Endothelial cell of umbilical vein (primary cell): ENCODE data around the gene UNC13D. TPM values are rescaled to one million over a fixed set of nuclear protein-coding genes. Genes with fewer than 3 reads are reported as not detected.

ENCODE experiments used
- BruUV-seq: library from RNA; stranded (reverse); fragments of 400-500 nt; replicated peaks from 2 replicates; lab custom pipeline; 2021; lab: Mats Ljungman, UMichigan
- CTCF ChIA-PET: fragments of 300-600, 350-600 bp; sonication (Branson Sonifier 250); formaldehyde crosslinking; loops from one replicate; lab custom pipeline; 2021; ENCODE audit warnings: antibody characterized with exemption, inconsistent platforms; lab: Charles Lee
- POLR2A ChIA-PET: fragments of 300-600, 350-600 bp; sonication (Branson Sonifier 250); formaldehyde crosslinking; loops from one replicate; lab custom pipeline; 2021; ENCODE audit warnings: antibody characterized with exemption, inconsistent platforms; lab: Charles Lee
- DNase-seq: peaks from one replicate; pipeline ENCODE4 v3.0.0-alpha.2; 2011; ENCODE audit warnings: low read depth, low spot score
- FAIRE-seq: peaks from 2 replicates; lab custom pipeline; 2011; peaks lifted over from hg19 to GRCh38; lab: Jason Lieb, UNC
- H2AFZ ChIP-seq: 2 replicates; pipeline ENCODE4 v1.6.0; 2012; ENCODE audit warnings: low read depth, low read length, control low read depth, inconsistent platforms
- H3K27ac ChIP-seq: 2 replicates; pipeline ENCODE4 v1.5.1; 2011; ENCODE audit warnings: low read depth, mild to moderate bottlenecking, control low read depth, low read length, moderate library complexity; ENCODE audit not compliant: insufficient read depth
- H3K27me3 ChIP-seq, 2 experiments: 2 replicates each; pipeline versions ENCODE4 v1.6.0 to v1.6.1; 2011; ENCODE audit warnings: low read length in 2 of 2, mixed read lengths in 1 of 2; ENCODE audit not compliant: control insufficient read depth in 2 of 2, insufficient read depth in 2 of 2
- H3K36me3 ChIP-seq, 2 experiments: 2 replicates in 1 of 2; 3 replicates in 1 of 2; pipeline ENCODE4 v1.5.1; 2011; ENCODE audit warnings: low read length in 2 of 2, mild to moderate bottlenecking in 1 of 2, moderate library complexity in 1 of 2; ENCODE audit not compliant: control insufficient read depth in 2 of 2, insufficient read depth in 2 of 2; ENCODE audit errors: extremely low read depth in 1 of 2
- H3K4me1 ChIP-seq: 3 replicates; pipeline ENCODE4 v1.5.1; 2011; ENCODE audit warnings: mild to moderate bottlenecking, low read length; ENCODE audit not compliant: control insufficient read depth, insufficient read depth; ENCODE audit errors: extremely low read depth
- H3K4me2 ChIP-seq: 2 replicates; pipeline ENCODE4 v1.6.1; 2011; ENCODE audit warnings: low read length, control low read depth, mixed read lengths; ENCODE audit not compliant: insufficient read depth
- H3K4me3 ChIP-seq, 3 experiments: fragments of 200-600 bp in 1 of 3; sonication (generic), shearing (Covaris generic) in 1 of 3; replicated peaks in 1 of 3; 2 replicates each; pipeline ENCODE4 v1.5.1; 2011 to 2016; ENCODE audit warnings: control low read depth in 3 of 3, low read length in 3 of 3, mild to moderate bottlenecking in 2 of 3, inconsistent platforms in 1 of 3, low read depth in 1 of 3, moderate library complexity in 1 of 3; ENCODE audit not compliant: insufficient read depth in 1 of 3
- H3K79me2 ChIP-seq: 2 replicates; pipeline ENCODE4 v1.6.0; 2012; ENCODE audit warnings: low read length, inconsistent platforms; ENCODE audit not compliant: control insufficient read depth, insufficient read depth
- H3K9ac ChIP-seq: replicated peaks from 2 replicates; pipeline ENCODE3; 2011; ENCODE audit warnings: low read length, control low read depth; ENCODE audit not compliant: insufficient read depth; ENCODE audit errors: extremely low read depth
- H3K9me1 ChIP-seq: replicated peaks from 3 replicates; pipeline ENCODE4 v1.6.0; 2011; ENCODE audit warnings: mild to moderate bottlenecking, low read length; ENCODE audit not compliant: control insufficient read depth, insufficient read depth; ENCODE audit errors: extremely low read depth
- H3K9me3 ChIP-seq: replicated peaks from 2 replicates; pipeline ENCODE4 v1.5.1; 2012; ENCODE audit warnings: low read length, inconsistent platforms; ENCODE audit not compliant: control insufficient read depth, insufficient read depth
- H4K20me1 ChIP-seq: replicated peaks from 2 replicates; pipeline ENCODE3; 2011; ENCODE audit warnings: mild to moderate bottlenecking, low read length; ENCODE audit not compliant: control insufficient read depth, insufficient read depth; ENCODE audit errors: extremely low read depth
- GATA2 ChIP-seq: IDR thresholded peaks from 2 replicates; pipeline ENCODE4 v1.7.0; 2011; ENCODE audit warnings: low read depth, mild to moderate bottlenecking, moderate library complexity, mixed read lengths, low read length; ENCODE audit not compliant: insufficient read length, insufficient read depth
- MYC ChIP-seq: IDR thresholded peaks from one replicate; pipeline ENCODE4 v1.6.1; 2011; ENCODE audit warnings: mild to moderate bottlenecking, low read depth, low read length
- dilution Hi-C: fragments of 300-500 bp; cut with MboI; formaldehyde crosslinking; loops from one replicate; pipeline ENCODE4 v1.15.0; 2019; ENCODE audit warnings: low sequenced_read_pairs; ENCODE audit not compliant: extremely low pct_ligation_motif_present
- intact Hi-C: fragments of 100-400 bp; cut with micrococcal nuclease; formaldehyde crosslinking; loops from one replicate; pipeline ENCODE4 v1.10.0; 2022
- polyA plus RNA-seq, 4 experiments: library from polyadenylated mRNA; depleted of rRNA in 3 of 4; stranded (reverse) in 3 of 4; unstranded in 1 of 4; fragments of >200 nt; gene quantifications; 2 replicates each; pipeline versions ENCODE4 v1.2.1 to v1.2.3, GENCODE V29; 2011 to 2012; ENCODE audit warnings: missing spikeins in 1 of 4
- total RNA-seq: library from RNA; stranded (reverse); gene quantifications from 2 replicates; pipeline ENCODE4 v1.2.3, GENCODE V29; 2021
- TF ChIP-seq, protein P1 (sequence below): IDR thresholded peaks from 2 replicates; pipeline ENCODE4 v1.6.1; 2011; ENCODE audit not compliant: insufficient read depth, insufficient read length
- TF ChIP-seq, protein P2 (sequence below), 2 donors: IDR thresholded peaks; 1 replicate in 1 of 2; 2 replicates in 1 of 2; pipeline ENCODE4 v1.5.1; 2011; ENCODE audit warnings: low read length in 2 of 2, mild to moderate bottlenecking in 2 of 2, moderate library complexity in 2 of 2, control low read depth in 1 of 2, inconsistent platforms in 1 of 2, low read depth in 1 of 2; ENCODE audit not compliant: insufficient read depth in 1 of 2; ENCODE audit errors: extremely low read depth in 1 of 2

UNC13D gene
- total and polyA plus RNA-seq, 2 donors (not counting 3 experiments of a cell fraction or from before 2014, with no cell fraction given) = 6.9 to 14.9 TPM

DNA sequence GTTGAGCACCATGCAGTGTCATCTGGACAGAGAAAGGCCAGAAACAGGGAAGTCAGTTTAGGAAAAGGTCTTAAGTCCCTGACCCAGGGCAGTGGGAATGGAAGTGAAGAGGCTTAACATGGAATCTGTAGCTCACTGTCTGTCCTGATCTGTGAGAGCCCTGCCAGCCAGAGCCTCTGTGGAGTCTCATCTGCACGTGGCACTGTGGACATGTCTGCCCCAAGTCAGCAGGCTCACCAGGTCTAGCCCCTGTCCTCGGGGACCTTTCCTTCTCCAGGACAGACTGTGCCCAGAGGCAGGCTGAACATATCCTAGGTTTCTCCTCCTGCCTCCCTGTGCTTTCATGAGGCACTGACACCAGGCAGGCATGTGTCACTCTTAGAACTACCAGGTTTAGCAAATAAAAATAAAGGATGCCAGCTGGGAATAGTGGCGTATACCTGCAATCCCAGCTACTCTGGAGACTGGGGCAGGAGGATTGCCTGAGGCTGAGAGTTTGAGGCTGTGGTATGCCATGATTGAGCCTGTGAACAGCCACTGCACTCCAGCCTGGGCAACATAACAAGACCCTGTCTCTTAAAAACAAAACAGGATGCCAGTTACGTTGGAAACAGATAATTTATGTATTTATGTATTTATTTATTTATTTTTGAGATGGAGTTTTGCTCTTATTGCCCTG lies 37.2 kb downstream of the UNC13D start:
- H2AFZ ChIP-seq = no peak overlapping the region
- no peak for TF ChIP-seq GATA2
- TF ChIP-seq, protein P1, sequence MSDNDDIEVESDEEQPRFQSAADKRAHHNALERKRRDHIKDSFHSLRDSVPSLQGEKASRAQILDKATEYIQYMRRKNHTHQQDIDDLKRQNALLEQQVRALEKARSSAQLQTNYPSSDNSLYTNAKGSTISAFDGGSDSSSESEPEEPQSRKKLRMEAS = no peak
- TF ChIP-seq, protein P2, sequence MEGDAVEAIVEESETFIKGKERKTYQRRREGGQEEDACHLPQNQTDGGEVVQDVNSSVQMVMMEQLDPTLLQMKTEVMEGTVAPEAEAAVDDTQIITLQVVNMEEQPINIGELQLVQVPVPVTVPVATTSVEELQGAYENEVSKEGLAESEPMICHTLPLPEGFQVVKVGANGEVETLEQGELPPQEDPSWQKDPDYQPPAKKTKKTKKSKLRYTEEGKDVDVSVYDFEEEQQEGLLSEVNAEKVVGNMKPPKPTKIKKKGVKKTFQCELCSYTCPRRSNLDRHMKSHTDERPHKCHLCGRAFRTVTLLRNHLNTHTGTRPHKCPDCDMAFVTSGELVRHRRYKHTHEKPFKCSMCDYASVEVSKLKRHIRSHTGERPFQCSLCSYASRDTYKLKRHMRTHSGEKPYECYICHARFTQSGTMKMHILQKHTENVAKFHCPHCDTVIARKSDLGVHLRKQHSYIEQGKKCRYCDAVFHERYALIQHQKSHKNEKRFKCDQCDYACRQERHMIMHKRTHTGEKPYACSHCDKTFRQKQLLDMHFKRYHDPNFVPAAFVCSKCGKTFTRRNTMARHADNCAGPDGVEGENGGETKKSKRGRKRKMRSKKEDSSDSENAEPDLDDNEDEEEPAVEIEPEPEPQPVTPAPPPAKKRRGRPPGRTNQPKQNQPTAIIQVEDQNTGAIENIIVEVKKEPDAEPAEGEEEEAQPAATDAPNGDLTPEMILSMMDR (IDR thresholded peaks at IDR 0.05; ENCODE audit: extremely low read depth in 1 of 2, insufficient read depth in 1 of 2, low read depth in 1 of 2, low read length in 2 of 2) = no peak
- no peak for TF ChIP-seq MYC
- H3K9me1 ChIP-seq = no peaks in the 10 kb centered on the region
- H3K4me2 ChIP-seq = no peak overlapping the region
- dilution Hi-C loops = no loop called here
- H3K9me3 ChIP-seq = no peaks in the 10 kb centered on the region
- ChIA-PET POLR2A (no interaction called here), CTCF (interaction anchor here (1.0 to 1.5 kb wide), 3 partner anchors 8 to 41 kb away, joined by 3 read pairs; no protein-coding TSS in a partner anchor)
- no peaks in the 10 kb centered on the region for H3K4me1 ChIP-seq
- intact Hi-C loops = no loop called here
- no peak overlapping the region for H3K9ac ChIP-seq
- H4K20me1 ChIP-seq = no peaks in the 10 kb centered on the region
- no peak overlapping the region for H3K4me3 ChIP-seq
- no peaks in the 10 kb centered on the region for H3K79me2 ChIP-seq
- no peak overlapping the region for H3K27ac ChIP-seq
- no TSS peak for BruUV-seq
- DNase-seq = no peak
- FAIRE-seq = no peak
- H3K27me3 ChIP-seq = no peaks in the 10 kb centered on the region
- H3K36me3 ChIP-seq = peaks cover 0 to 11% of the 10 kb centered on the region in 2 experiments
